Vagina (tissue), 2 donors: ENCODE measurements around the gene CCDC188. TPM values are rescaled to one million over a fixed set of nuclear protein-coding genes. Genes with fewer than 3 reads are reported as not detected.
"Not testable (repeated sequence)": the region's sequence is repeated elsewhere in the genome, so short reads cannot be mapped to it uniquely, and the experiment has no call there.

ENCODE experiments used
- DNase-seq, 2 donors: peaks; one replicate each; pipeline ENCODE4 v3.0.0-alpha.2; 2017; ENCODE audit errors: extremely low spot score in 2 of 2
- H3K27ac ChIP-seq: fragments of 200-600 bp; sonication (generic); one replicate; pipeline ENCODE4 v1.5.1; 2019
- H3K27me3 ChIP-seq: fragments of 200-600 bp; sonication (generic); one replicate; pipeline ENCODE4 v1.5.1; 2019
- H3K36me3 ChIP-seq, 2 donors: fragments of 200-600 bp; sonication (generic); one replicate each; pipeline ENCODE4 v1.5.1; 2017 to 2019
- H3K4me1 ChIP-seq: fragments of 200-600 bp; sonication (generic); one replicate; pipeline ENCODE4 v1.5.1; 2019
- H3K4me3 ChIP-seq, 2 donors: fragments of 200-600 bp; sonication (generic); 1 replicate in 1 of 2; 2 replicates in 1 of 2; pipeline ENCODE4 v1.5.1; 2016 to 2019
- H3K9me3 ChIP-seq: fragments of 200-600 bp; sonication (generic); one replicate; pipeline ENCODE4 v1.5.1; 2019
- POLR2A ChIP-seq, 2 donors: fragments of 450-650 bp; IDR thresholded peaks; one replicate each; pipeline ENCODE4 v1.6.1; 2017; ENCODE audit warnings: antibody characterized with exemption in 2 of 2, mild to moderate bottlenecking in 2 of 2, moderate library complexity in 2 of 2
- POLR2AphosphoS5 ChIP-seq, 2 donors: sonication (generic); formaldehyde crosslinking; IDR thresholded peaks; one replicate each; pipeline ENCODE4 v1.9.0; 2017; ENCODE audit warnings: antibody characterized with exemption in 2 of 2, mild to moderate bottlenecking in 2 of 2, low read depth in 1 of 2; ENCODE audit not compliant: insufficient read depth in 1 of 2
- intact Hi-C: fragments of 100-400 bp; cut with DNase I; formaldehyde crosslinking; loops from one replicate; pipeline ENCODE4 v1.15.1; 2023
- total RNA-seq: library from RNA; depleted of rRNA; stranded (reverse); fragments of >200 nt; gene quantifications from one replicate; pipeline ENCODE4 v1.2.3, GENCODE V29; 2016
- TF ChIP-seq, protein P1 (sequence below), 3 experiments: fragments of 450-650 bp in 2 of 3; fragments of 200-600 bp in 1 of 3; sonication (generic) in 1 of 3; IDR thresholded peaks; one replicate each; pipeline ENCODE4 v1.5.1; 2017 to 2019; ENCODE audit warnings: antibody characterized with exemption in 3 of 3, mild to moderate bottlenecking in 2 of 3, moderate library complexity in 2 of 3

The CCDC188 gene
- total RNA-seq, 1 donor from 2014 or later = not detected

DNA sequence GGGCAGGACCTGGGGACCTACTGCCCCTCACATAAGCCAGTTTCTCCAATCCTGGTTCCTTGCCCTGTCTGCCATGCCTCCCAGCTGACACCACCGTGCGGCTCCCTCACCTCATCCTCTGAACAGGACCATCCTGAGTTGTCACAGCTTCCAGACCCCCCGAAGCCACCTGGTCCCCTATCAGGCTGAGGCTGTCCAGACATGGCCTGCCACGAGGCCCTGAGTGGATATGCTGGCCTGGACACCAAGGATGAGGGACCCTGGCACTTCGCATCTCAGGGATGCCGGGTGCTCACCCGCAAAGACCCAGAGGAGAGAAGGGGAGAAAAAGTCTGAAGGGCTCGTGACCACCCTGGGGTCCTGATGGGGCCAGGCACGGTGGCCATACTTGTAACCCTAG is 15.8 kb upstream of the CCDC188 start:
- TF ChIP-seq, protein P1, sequence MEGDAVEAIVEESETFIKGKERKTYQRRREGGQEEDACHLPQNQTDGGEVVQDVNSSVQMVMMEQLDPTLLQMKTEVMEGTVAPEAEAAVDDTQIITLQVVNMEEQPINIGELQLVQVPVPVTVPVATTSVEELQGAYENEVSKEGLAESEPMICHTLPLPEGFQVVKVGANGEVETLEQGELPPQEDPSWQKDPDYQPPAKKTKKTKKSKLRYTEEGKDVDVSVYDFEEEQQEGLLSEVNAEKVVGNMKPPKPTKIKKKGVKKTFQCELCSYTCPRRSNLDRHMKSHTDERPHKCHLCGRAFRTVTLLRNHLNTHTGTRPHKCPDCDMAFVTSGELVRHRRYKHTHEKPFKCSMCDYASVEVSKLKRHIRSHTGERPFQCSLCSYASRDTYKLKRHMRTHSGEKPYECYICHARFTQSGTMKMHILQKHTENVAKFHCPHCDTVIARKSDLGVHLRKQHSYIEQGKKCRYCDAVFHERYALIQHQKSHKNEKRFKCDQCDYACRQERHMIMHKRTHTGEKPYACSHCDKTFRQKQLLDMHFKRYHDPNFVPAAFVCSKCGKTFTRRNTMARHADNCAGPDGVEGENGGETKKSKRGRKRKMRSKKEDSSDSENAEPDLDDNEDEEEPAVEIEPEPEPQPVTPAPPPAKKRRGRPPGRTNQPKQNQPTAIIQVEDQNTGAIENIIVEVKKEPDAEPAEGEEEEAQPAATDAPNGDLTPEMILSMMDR (IDR thresholded peaks at IDR 0.05) = no peak
- TF ChIP-seq POLR2AphosphoS5 (IDR thresholded peaks at IDR 0.05; ENCODE audit: insufficient read depth in 1 of 2, low read depth in 1 of 2) = no peak
- no peak for TF ChIP-seq POLR2A (IDR thresholded peaks at IDR 0.05)
- Histone ChIP-seq H3K4me3 (no peak overlapping the region), H3K4me1 (no peaks in the 10 kb centered on the region), H3K27me3 (no peaks in the 10 kb centered on the region), H3K9me3 (no peaks in the 10 kb centered on the region), H3K27ac (no peak overlapping the region), H3K36me3 (no peaks in the 10 kb centered on the region)
- intact Hi-C loops = no loop called here
- no peak for DNase-seq

DNA sequence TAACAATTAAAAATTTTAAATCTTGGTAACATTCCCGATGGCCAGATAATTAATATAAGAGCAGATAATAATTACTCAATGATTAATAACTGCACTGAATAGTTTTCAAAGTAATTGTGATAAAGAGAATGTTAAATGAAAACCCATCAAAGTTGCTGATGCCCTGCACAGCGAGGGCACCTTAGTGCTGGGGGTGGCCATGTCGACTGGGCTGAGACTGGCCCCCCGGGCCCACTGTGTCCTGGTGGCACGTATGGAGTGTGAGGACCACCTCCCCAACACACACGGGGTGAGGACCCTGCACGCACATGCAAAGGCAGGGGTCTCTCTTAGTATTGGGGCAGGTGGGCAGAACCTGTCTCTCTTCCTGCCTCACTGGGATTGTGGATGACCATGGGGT is 15.1 kb upstream of the CCDC188 start:
- TF ChIP-seq POLR2AphosphoS5 (IDR thresholded peaks at IDR 0.05; ENCODE audit: insufficient read depth in 1 of 2, low read depth in 1 of 2) (no peak), POLR2A (IDR thresholded peaks at IDR 0.05) (no peak)
- TF ChIP-seq, protein P1 (IDR thresholded peaks at IDR 0.05) = no peak
- no peak for DNase-seq
- H3K36me3 ChIP-seq = no peaks in the 10 kb centered on the region
- H3K27ac ChIP-seq = no peak overlapping the region
- H3K27me3 ChIP-seq = no peaks in the 10 kb centered on the region
- intact Hi-C loops = no loop called here
- no peak overlapping the region for H3K4me3 ChIP-seq
- no peaks in the 10 kb centered on the region for H3K4me1 ChIP-seq
- H3K9me3 ChIP-seq = no peaks in the 10 kb centered on the region

DNA sequence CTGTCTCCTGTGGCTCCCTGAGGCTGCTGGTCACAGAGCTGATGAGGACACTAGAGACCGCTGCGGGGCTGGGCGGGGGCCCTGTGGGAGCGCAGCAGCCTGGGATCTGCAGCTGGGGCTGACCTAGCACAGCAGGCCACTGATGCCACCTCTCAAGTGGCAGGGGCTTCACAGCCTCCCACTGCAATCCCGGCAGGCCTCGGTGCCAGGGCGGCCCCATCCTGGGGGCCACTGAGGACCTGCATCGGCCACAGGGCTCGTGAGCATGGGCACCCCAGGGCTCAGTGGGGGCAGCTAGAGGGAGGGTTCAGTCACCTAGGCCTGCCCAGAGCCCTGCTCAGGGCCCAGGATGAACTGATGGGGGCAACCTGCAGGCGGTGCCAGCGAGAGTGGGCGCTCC is 14.6 kb upstream of the CCDC188 start:
- no peaks in the 10 kb centered on the region for H3K27me3 ChIP-seq
- intact Hi-C loops = no loop called here
- DNase-seq = no peak
- no peak overlapping the region for H3K4me3 ChIP-seq
- H3K4me1 ChIP-seq = no peaks in the 10 kb centered on the region
- H3K9me3 ChIP-seq = no peaks in the 10 kb centered on the region
- H3K27ac ChIP-seq = no peak overlapping the region
- TF ChIP-seq POLR2A (IDR thresholded peaks at IDR 0.05) = no peak
- TF ChIP-seq POLR2AphosphoS5 (IDR thresholded peaks at IDR 0.05; ENCODE audit: insufficient read depth in 1 of 2, low read depth in 1 of 2) = no peak
- TF ChIP-seq, protein P1 (IDR thresholded peaks at IDR 0.05) = no peak
- no peaks in the 10 kb centered on the region for H3K36me3 ChIP-seq

DNA sequence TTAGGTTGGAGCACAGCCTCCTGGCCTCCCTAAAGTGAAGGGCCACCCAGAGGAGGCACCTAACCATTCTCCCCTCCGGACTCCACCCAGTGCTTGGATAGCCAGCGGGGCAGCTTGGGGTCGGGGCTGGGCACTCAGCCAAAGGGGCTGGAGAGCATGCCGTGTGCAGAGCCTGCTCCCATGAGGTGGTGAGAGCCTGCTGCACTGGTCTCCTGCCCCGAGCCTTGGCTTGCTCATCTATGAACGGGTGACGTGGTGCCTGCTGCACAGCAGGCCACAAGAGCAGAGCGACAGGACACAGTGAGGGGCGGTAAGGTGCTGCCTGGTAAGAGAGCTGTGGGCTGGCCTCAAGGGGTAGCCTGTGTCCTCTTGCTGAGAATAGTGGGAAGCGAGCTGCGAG is 14.0 kb upstream of the CCDC188 start:
- Histone ChIP-seq H3K4me3 (no peak overlapping the region), H3K27ac (no peak overlapping the region), H3K27me3 (no peaks in the 10 kb centered on the region), H3K4me1 (no peaks in the 10 kb centered on the region), H3K36me3 (no peaks in the 10 kb centered on the region), H3K9me3 (no peaks in the 10 kb centered on the region)
- TF ChIP-seq POLR2AphosphoS5 (IDR thresholded peaks at IDR 0.05; ENCODE audit: insufficient read depth in 1 of 2, low read depth in 1 of 2) (no peak), POLR2A (IDR thresholded peaks at IDR 0.05) (no peak)
- TF ChIP-seq, protein P1 (IDR thresholded peaks at IDR 0.05) = no peak
- intact Hi-C loops = no loop called here
- DNase-seq = no peak

DNA sequence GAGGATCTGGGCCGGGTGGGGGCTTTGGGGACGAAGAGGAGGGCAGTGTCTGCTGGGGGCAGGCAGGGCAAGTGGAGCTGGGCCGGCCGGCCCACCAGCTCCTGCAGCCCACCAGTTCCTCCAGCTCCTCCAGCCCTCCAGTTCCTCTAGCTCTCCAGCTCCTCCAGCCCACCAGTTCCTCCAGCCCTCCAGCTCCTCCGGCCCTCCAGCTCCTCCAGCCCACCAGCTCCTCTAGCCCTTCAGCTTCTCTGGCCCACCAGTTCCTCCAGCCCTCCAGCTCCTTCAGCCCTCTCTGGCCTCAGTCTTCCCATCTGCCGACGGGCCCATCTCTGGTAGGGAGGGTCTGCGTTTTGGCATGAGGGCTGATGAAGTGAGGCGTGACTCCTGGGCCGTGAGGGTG is 9.2 kb upstream of the CCDC188 start:
- no peak for DNase-seq
- Histone ChIP-seq H3K27me3 (no peaks in the 10 kb centered on the region), H3K4me3 (no peak overlapping the region), H3K4me1 (no peaks in the 10 kb centered on the region), H3K36me3 (no peaks in the 10 kb centered on the region), H3K27ac (no peak overlapping the region), H3K9me3 (no peaks in the 10 kb centered on the region)
- intact Hi-C loops = no loop called here
- TF ChIP-seq, protein P1 (IDR thresholded peaks at IDR 0.05) = no peak
- no peak for TF ChIP-seq POLR2A (IDR thresholded peaks at IDR 0.05)
- TF ChIP-seq POLR2AphosphoS5 (IDR thresholded peaks at IDR 0.05; ENCODE audit: insufficient read depth in 1 of 2, low read depth in 1 of 2) = no peak

DNA sequence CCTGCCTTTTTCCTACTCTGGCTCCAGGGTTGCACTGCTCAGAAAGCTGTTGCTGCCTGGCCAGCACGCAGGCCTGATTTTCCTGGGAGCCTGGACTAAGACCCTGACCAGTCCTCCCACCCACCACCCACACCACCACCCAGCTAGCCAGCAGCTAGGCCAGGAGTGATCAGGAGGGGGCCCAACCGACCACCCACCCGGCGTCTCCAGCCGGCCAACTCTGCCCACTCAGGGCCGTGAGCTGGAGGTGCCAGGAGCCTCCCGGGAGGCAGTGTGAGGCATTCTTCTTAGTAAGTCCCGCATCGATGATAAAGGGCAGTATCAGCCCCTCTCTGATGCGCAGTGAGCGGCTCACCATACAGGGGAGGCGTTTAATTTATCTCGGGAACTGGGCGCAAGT is 8.7 kb upstream of the CCDC188 start:
- H3K4me1 ChIP-seq, H3K27me3 ChIP-seq, H3K9me3 ChIP-seq, intact Hi-C loops, H3K27ac ChIP-seq, H3K4me3 ChIP-seq, H3K36me3 ChIP-seq, DNase-seq: not testable (repeated sequence)
